ENCODE data around the gene C2CD2L. TPM values are rescaled to one million over a fixed set of nuclear protein-coding genes. Genes with fewer than 3 reads are reported as not detected.
A peak's percentile ranks its signal among the peaks of the same experiment; 100 is the strongest.
"Not testable (repeated sequence)": the region's sequence is repeated elsewhere in the genome, so short reads cannot be mapped to it uniquely, and the experiment has no call there.

C2CD2L gene
- polyA plus RNA-seq, 2 of the 4 experiments (the other 2 are of a cell fraction): 2.4 to 4.8 TPM

DNA sequence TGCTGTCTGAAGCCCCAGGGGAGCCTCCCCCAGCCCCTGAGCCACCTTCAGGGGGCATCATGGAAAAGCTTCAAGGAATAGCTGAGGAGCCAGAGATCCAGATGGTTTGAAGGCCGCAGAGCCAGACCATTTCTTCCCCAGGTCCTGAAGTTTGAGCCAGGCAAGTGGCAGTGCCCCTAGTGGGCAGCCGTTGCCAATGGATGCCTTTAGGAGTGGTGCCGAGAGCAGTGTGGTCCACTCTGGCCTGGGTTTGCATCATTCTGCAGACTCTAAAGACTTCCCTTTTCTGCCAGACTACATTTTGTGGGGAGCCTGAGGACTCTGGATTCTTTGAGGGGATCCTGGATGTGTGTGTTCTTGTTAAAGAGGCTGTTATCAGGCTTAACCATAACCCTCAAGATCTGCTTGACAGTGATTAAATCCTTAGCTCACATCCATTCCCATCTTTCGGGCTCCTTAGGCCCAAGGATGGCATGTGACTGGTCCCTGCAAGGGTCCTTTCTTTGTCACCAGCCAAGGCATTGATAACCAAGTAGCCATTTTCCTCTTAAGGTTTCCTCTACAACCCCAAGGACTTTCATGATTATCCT, 27.3 kb downstream of the C2CD2L start:
- TF ChIP-seq, protein P1, sequence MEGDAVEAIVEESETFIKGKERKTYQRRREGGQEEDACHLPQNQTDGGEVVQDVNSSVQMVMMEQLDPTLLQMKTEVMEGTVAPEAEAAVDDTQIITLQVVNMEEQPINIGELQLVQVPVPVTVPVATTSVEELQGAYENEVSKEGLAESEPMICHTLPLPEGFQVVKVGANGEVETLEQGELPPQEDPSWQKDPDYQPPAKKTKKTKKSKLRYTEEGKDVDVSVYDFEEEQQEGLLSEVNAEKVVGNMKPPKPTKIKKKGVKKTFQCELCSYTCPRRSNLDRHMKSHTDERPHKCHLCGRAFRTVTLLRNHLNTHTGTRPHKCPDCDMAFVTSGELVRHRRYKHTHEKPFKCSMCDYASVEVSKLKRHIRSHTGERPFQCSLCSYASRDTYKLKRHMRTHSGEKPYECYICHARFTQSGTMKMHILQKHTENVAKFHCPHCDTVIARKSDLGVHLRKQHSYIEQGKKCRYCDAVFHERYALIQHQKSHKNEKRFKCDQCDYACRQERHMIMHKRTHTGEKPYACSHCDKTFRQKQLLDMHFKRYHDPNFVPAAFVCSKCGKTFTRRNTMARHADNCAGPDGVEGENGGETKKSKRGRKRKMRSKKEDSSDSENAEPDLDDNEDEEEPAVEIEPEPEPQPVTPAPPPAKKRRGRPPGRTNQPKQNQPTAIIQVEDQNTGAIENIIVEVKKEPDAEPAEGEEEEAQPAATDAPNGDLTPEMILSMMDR (IDR thresholded peaks at IDR 0.05): peak; percentile 30
- TF ChIP-seq KDM1A (IDR thresholded peaks at IDR 0.05; ENCODE audit: low read depth) (no peak), CBX2 (IDR thresholded peaks at IDR 0.05; ENCODE audit: borderline replicate concordance, low read depth) (no peak), JUNB (IDR thresholded peaks at IDR 0.05) (no peak), RAD21 (conservative IDR thresholded peaks at IDR 0.05 in 1 of 2, IDR thresholded peaks at IDR 0.05 in 1 of 2) (peak in 1 of 2 experiments; percentile 18; a peak in 1 of 5 replicates), BHLHE40 (IDR thresholded peaks at IDR 0.05; ENCODE audit: low read depth, low read length) (no peak)
- Histone ChIP-seq H3K4me3 (no peak overlapping the region), H3K9me3 (no peaks in the 10 kb centered on the region), H3K4me1 (no peaks in the 10 kb centered on the region), H3K27ac (no peak overlapping the region), H3K4me2 (no peak overlapping the region)
- ATAC-seq (peak; percentile 87 to 92), DNase-seq (ENCODE audit: low read depth in 1 of 2, low spot score in 1 of 2) (peak; percentile 21 to 47), FAIRE-seq (no peak)
- WGBS (ENCODE audit: missing lambda C conversion rate): 58% methylated on average over 4 of the region's 4 CpGs
- CTCF ChIA-PET: interaction anchor here (0.6 to 3.0 kb wide), 13 partner anchors 8 to 204 kb away, joined by 3 to 13 read pairs (median 3); partner anchors contain the start of gene DPAGT1
- POLR2A ChIA-PET: no interaction called here

GRCh38 chr11:119139276-119139675, 32.1 kb downstream of the C2CD2L start:
- ChIA-PET CTCF (interaction anchor here (0.6 to 1.6 kb wide), 5 partner anchors 14 to 185 kb away, joined by 3 read pairs; no protein-coding TSS in a partner anchor), POLR2A (interaction anchor here (1.0 kb wide), 1 partner anchor 18 kb away, joined by 3 read pairs; the partner anchor contains the start of gene HINFP)
- DNase-seq (ENCODE audit: low read depth in 1 of 2, low spot score in 1 of 2); H3K4me2 ChIP-seq; H3K4me3 ChIP-seq; H3K4me1 ChIP-seq; H3K9me3 ChIP-seq; H3K27ac ChIP-seq; ATAC-seq; FAIRE-seq: not testable (repeated sequence)
- 79% methylated on average over 10 of the region's 10 CpGs for WGBS (ENCODE audit: missing lambda C conversion rate)

DNA sequence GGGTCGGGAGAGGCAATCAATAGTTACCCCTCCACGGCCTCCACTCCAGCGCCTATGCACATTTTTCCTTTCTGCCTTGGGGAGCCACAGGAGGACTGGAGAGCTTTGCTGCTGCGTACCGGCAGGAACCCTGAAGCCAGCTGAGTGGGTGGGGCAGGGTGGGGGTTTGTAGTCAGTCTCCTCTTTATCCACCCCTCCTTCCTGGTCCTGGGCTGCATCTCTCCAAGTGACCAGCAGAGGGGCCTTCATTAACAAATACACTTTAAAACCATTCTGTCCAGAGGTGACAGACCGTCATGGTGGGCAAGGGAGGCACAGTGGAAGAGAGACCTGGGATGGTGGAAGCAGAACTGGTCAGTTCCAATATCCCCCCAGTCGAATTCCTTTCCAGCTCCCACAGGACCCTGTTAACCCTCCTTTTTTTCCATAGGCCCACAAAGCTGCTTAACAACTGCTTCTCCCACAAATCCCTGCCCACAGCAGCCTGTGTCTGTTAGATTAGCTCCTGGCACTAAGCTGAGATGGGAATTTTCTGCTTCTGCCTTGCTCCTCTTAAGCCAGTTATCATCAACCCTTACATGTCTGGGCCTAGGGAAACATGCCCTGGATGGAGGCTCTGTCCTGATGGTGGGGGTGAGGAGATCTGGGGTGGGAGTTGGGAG, 37.8 kb downstream of the C2CD2L start:
- TF ChIP-seq SMC3 (IDR thresholded peaks at IDR 0.05) (peak; percentile 63), RAD21 (conservative IDR thresholded peaks at IDR 0.05 in 1 of 2, IDR thresholded peaks at IDR 0.05 in 1 of 2) (peak; percentile 37 to 41; a peak in 3 of 5 replicates), CHD4 (IDR thresholded peaks at IDR 0.05; ENCODE audit: borderline replicate concordance) (no peak)
- TF ChIP-seq, protein P1 (IDR thresholded peaks at IDR 0.05): peak; percentile 44
- FAIRE-seq (no peak), ATAC-seq (peak; percentile 90 to 93), DNase-seq (ENCODE audit: low read depth in 1 of 2, low spot score in 1 of 2) (peak; percentile 81 to 90)
- H3K9me3 ChIP-seq: no peaks in the 10 kb centered on the region
- WGBS (ENCODE audit: missing lambda C conversion rate): 6% methylated on average over 7 of the region's 7 CpGs
- CTCF ChIA-PET: interaction anchor here (0.7 to 2.6 kb wide), 19 partner anchors 9 to 177 kb away, joined by 3 to 13 read pairs (median 5); partner anchors contain the start of gene NHERF4
- H3K4me3 ChIP-seq: no peak overlapping the region
- H3K4me1 ChIP-seq: 0 out of 3 replicates have a peak, but pooled peaks cover 4% of the 10 kb centered on the region
- H3K27ac ChIP-seq: peak overlapping the region; percentile 45 to 60; a peak in 2 of 6 replicates
- POLR2A ChIA-PET: interaction anchor here (0.7 kb wide), 1 partner anchor 24 kb away, joined by 10 read pairs; no protein-coding TSS in a partner anchor
- peak overlapping the region; percentile 80 for H3K4me2 ChIP-seq

GRCh38 chr11:119145551-119145950, 38.4 kb downstream of the C2CD2L start:
- no peak for ATAC-seq
- no peak for FAIRE-seq
- Histone ChIP-seq H3K4me2 (no peak overlapping the region), H3K4me3 (no peak overlapping the region), H3K27ac (no peak overlapping the region), H3K9me3 (no peaks in the 10 kb centered on the region), H3K4me1 (0 out of 3 replicates have a peak, but pooled peaks cover 4% of the 10 kb centered on the region)
- ChIA-PET POLR2A (no interaction called here), CTCF (interaction anchor here (0.7 to 2.6 kb wide), 19 partner anchors 8 to 262 kb away, joined by 3 to 13 read pairs (median 5); partner anchors contain the start of gene NHERF4)
- no peak for DNase-seq (ENCODE audit: low read depth in 1 of 2, low spot score in 1 of 2)
- 33% methylated on average over 3 of the region's 3 CpGs for WGBS (ENCODE audit: missing lambda C conversion rate)
- TF ChIP-seq, protein P2, sequence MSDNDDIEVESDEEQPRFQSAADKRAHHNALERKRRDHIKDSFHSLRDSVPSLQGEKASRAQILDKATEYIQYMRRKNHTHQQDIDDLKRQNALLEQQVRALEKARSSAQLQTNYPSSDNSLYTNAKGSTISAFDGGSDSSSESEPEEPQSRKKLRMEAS (IDR thresholded peaks at IDR 0.05): no peak
- no peak for TF ChIP-seq TFCP2L1 (CRISPR knock-in tag; IDR thresholded peaks at IDR 0.05)
- TF ChIP-seq RCOR1 (IDR thresholded peaks at IDR 0.05; ENCODE audit: low read depth, low read length): no peak
- TF ChIP-seq ZSCAN20 (CRISPR knock-in tag; IDR thresholded peaks at IDR 0.05): no peak
- no peak for TF ChIP-seq RAD21 (conservative IDR thresholded peaks at IDR 0.05 in 1 of 2, IDR thresholded peaks at IDR 0.05 in 1 of 2)
- TF ChIP-seq EP300 (IDR thresholded peaks at IDR 0.05): no peak
- TF ChIP-seq HOXB5 (CRISPR knock-in tag; IDR thresholded peaks at IDR 0.05): no peak
- TF ChIP-seq HDAC2 (IDR thresholded peaks at IDR 0.05): no peak
- TF ChIP-seq, protein P3, sequence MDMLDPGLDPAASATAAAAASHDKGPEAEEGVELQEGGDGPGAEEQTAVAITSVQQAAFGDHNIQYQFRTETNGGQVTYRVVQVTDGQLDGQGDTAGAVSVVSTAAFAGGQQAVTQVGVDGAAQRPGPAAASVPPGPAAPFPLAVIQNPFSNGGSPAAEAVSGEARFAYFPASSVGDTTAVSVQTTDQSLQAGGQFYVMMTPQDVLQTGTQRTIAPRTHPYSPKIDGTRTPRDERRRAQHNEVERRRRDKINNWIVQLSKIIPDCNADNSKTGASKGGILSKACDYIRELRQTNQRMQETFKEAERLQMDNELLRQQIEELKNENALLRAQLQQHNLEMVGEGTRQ (IDR thresholded peaks at IDR 0.05): no peak
- TF ChIP-seq RARB (CRISPR knock-in tag; IDR thresholded peaks at IDR 0.05): no peak
- no peak for TF ChIP-seq KDM5A (IDR thresholded peaks at IDR 0.05)
- no peak for TF ChIP-seq ESRRA (IDR thresholded peaks at IDR 0.05; ENCODE audit: borderline replicate concordance, low read length)
- no peak for TF ChIP-seq NPAS2 (CRISPR knock-in tag; IDR thresholded peaks at IDR 0.05; ENCODE audit: borderline replicate concordance)
- no peak for TF ChIP-seq MAZ (IDR thresholded peaks at IDR 0.05; ENCODE audit: borderline replicate concordance, low read depth, low read length)
- TF ChIP-seq MAFK (IDR thresholded peaks at IDR 0.05; ENCODE audit: partially characterized antibody): no peak

Data from A549 (cell line).